HG03378 (cell line): ENCODE measurements around the gene ANO10.

Source experiments
- ATAC-seq: cut with Tn5 transposase; IDR thresholded peaks from one replicate; pipeline ENCODE4 v1.9.1; 2021; ENCODE audit warnings: mild to moderate bottlenecking, moderate library complexity; ENCODE audit not compliant: unreplicated experiment

ANO10 gene

GRCh38 chr3:43388915-43389314 is 232.9 kb downstream of the ANO10 start:
- no peak for ATAC-seq

GRCh38 chr3:43388175-43388574 is 233.6 kb downstream of the ANO10 start:
- ATAC-seq: no peak

GRCh38 chr3:43379343-43379742 is 242.5 kb downstream of the ANO10 start:
- no peak for ATAC-seq

GRCh38 chr3:43378066-43378935 is 243.5 kb downstream of the ANO10 start:
- ATAC-seq: no peak

- no peak for ATAC-seq
These were observed 248.3 kb downstream of the ANO10 start for GRCh38 chr3:43373560-43373928.

GRCh38 chr3:43372809-43373559 is 248.8 kb downstream of the ANO10 start:
- ATAC-seq: no peak

GRCh38 chr3:43372007-43372740 is 249.6 kb downstream of the ANO10 start:
- ATAC-seq: no peak

GRCh38 chr3:43371494-43371893 is 250.3 kb downstream of the ANO10 start:
- ATAC-seq: no peak

- no peak for ATAC-seq
These were observed 251.4 kb downstream of the ANO10 start for GRCh38 chr3:43370293-43370980.

- ATAC-seq: no peak
These were observed 252.2 kb downstream of the ANO10 start for GRCh38 chr3:43369404-43370292.

GRCh38 chr3:43366885-43367284 is 254.9 kb downstream of the ANO10 start:
- no peak for ATAC-seq

GRCh38 chr3:43366481-43366880 is 255.3 kb downstream of the ANO10 start:
- no peak for ATAC-seq

- no peak for ATAC-seq
These were observed 256.1 kb downstream of the ANO10 start for GRCh38 chr3:43365601-43366305.

GRCh38 chr3:43364926-43365325 is 256.9 kb downstream of the ANO10 start:
- ATAC-seq: no peak

- ATAC-seq: no peak
These were observed 257.3 kb downstream of the ANO10 start for GRCh38 chr3:43364494-43364893.

- ATAC-seq: no peak
These were observed 258.1 kb downstream of the ANO10 start for GRCh38 chr3:43363621-43364266.

GRCh38 chr3:43362961-43363360 is 258.9 kb downstream of the ANO10 start:
- ATAC-seq: no peak

GRCh38 chr3:43362183-43362582 is 259.6 kb downstream of the ANO10 start:
- ATAC-seq: no peak

- no peak for ATAC-seq
These were observed 260.7 kb downstream of the ANO10 start for GRCh38 chr3:43361077-43361476.
